ENCODE results near the gene METTL9.

The METTL9 gene

GRCh38 chr16:21599122-21600030, at the start of gene METTL9 (continued):
- TF ChIP-seq ZNF518A (tag by site-specific recombination; conservative IDR thresholded peaks at IDR 0.05; ENCODE audit: low read depth) (peak; percentile 78), ZNF362 (tag by site-specific recombination; IDR thresholded peaks at IDR 0.05) (peak; percentile 88), ZNF837 (tag by site-specific recombination; IDR thresholded peaks at IDR 0.05) (no peak), ZNF670 (tag by site-specific recombination; IDR thresholded peaks at IDR 0.05; ENCODE audit: low read depth) (no peak), ZNF664 (tag by site-specific recombination; IDR thresholded peaks at IDR 0.05) (no peak), ZNF843 (tag by site-specific recombination; IDR thresholded peaks at IDR 0.05) (peak; percentile 82), ZSCAN30 (tag by site-specific recombination; IDR thresholded peaks at IDR 0.05) (peak; percentile 97), ZFP3 (tag by site-specific recombination; IDR thresholded peaks at IDR 0.05; ENCODE audit: low read depth) (no peak), ZNF416 (tag by site-specific recombination; IDR thresholded peaks at IDR 0.05) (no peak), ZNF629 (tag by site-specific recombination; IDR thresholded peaks at IDR 0.05) (peak; percentile 84), ZNF174 (tag by site-specific recombination; IDR thresholded peaks at IDR 0.05) (no peak), ZNF398 (tag by site-specific recombination; IDR thresholded peaks at IDR 0.05) (peak; percentile 68), SP2 (tag by site-specific recombination; IDR thresholded peaks at IDR 0.05) (peak; percentile 96), GFI1B (tag by site-specific recombination; IDR thresholded peaks at IDR 0.05) (no peak), ZNF148 (tag by site-specific recombination; IDR thresholded peaks at IDR 0.05; ENCODE audit: borderline replicate concordance) (no peak), ZNF660 (tag by site-specific recombination; IDR thresholded peaks at IDR 0.05) (peak; percentile 95), ZNF350 (tag by site-specific recombination; IDR thresholded peaks at IDR 0.05) (peak; percentile 46; the same call in 1 of the 2 replicates), ZFP41 (tag by site-specific recombination; IDR thresholded peaks at IDR 0.05; ENCODE audit: borderline replicate concordance) (no peak), TRIM28 (IDR thresholded peaks at IDR 0.05; ENCODE audit: borderline replicate concordance, low read length) (no peak; the same call in 1 of the 2 replicates), ZNF433 (tag by site-specific recombination; IDR thresholded peaks at IDR 0.05; ENCODE audit: low read depth) (no peak), ZFP37 (tag by site-specific recombination; IDR thresholded peaks at IDR 0.05) (no peak), ZNF239 (tag by site-specific recombination; IDR thresholded peaks at IDR 0.05) (peak; percentile 17; the same call in 1 of the 2 replicates), ZNF391 (tag by site-specific recombination; IDR thresholded peaks at IDR 0.05; ENCODE audit: borderline replicate concordance, low read depth) (peak; percentile 89; the same call in 1 of the 2 replicates), ZNF777 (tag by site-specific recombination; IDR thresholded peaks at IDR 0.05; ENCODE audit: borderline replicate concordance) (no peak), GLI2 (tag by site-specific recombination; IDR thresholded peaks at IDR 0.05; ENCODE audit: borderline replicate concordance, low read depth) (no peak), KLF9 (tag by site-specific recombination; IDR thresholded peaks at IDR 0.05; ENCODE audit: low read depth) (peak; percentile 94), IKZF3 (tag by site-specific recombination; IDR thresholded peaks at IDR 0.05) (peak; percentile 60), ZNF596 (tag by site-specific recombination; IDR thresholded peaks at IDR 0.05) (no peak), HOXD13 (CRISPR knock-in tag; IDR thresholded peaks at IDR 0.05; ENCODE audit: borderline replicate concordance) (no peak), ZNF561 (tag by site-specific recombination; IDR thresholded peaks at IDR 0.05; ENCODE audit: borderline replicate concordance) (peak; percentile 93)
